Measurements from ENCODE around the gene DPP4.

GRCh38 chr2:161995553-161996016 lies 78.4 kb downstream of the DPP4 start:
- TF ChIP-seq POLR2AphosphoS5 (IDR thresholded peaks at IDR 0.05; ENCODE audit: borderline replicate concordance, low read depth, low read length) (no peak), EZH2 (IDR thresholded peaks at IDR 0.05) (no peak)

Data from SK-N-MC (cell line).